Stimulated activated CD8-positive, alpha-beta memory T cell treated with anti-CD3 and anti-CD28 coated beads, Interleukin-2, amount 100 ng/mL, for 48 hours (primary cell): Measurements from ENCODE around the gene UBR4.
A peak's percentile ranks its signal among the peaks of the same experiment; 100 is the strongest.

Experiments used
- DNase-seq, 2 donors: peaks; one replicate each; pipeline ENCODE4 v3.0.0-alpha.2; 2020; ENCODE audit warnings: low read depth in 2 of 2

UBR4 gene

DNA sequence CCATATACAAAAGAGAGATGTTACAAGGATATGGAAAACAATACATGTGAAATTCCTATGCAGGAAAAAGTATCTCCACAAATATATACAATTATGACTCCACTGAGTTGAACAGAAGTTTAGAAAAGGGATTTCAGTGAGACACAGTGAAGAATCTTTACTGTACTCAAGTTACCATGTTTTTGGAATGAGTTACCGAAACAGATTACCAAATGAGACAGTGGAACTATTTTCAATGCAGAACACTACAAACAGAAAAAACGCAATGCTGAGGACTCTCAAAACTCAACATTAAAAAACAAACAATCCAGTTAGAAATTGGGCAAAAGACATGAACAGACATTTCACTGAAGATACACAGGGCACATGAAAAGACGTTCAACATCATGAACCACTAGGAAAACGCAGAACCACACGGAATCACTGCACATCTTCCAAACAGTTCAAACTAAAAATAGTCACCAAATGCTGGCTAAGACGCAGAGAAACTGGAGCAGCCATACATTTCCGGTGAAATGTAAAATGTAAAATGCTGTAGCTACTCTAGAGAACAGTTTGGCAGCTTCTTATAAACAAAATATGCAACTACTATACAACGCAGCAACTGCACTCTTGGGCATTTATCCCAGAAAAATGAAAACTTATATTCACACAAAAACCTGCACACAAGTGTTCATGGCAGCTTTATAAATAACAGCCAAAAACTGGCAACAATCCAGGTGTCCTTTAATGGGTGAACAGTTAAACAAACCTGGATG is 118.7 kb downstream of the UBR4 start:
- no peak for DNase-seq

DNA sequence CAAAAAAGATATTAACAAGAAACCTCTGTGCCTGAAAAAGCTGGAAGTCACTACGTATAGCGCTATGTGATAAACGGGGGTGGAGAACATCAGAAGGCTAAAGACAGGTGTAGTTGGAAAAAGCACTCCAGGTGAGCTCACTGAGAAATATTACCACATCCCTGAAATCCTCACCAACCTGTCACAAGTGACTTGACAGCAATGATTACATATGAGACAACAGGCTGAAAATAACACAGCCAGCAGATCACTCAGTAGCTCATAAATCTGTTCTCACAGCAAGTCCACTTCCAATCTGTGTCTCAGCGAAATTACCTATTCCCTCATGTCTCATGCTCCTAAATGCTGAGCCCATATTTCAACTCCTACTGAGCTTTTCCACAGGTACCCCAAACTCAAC is 120.5 kb downstream of the UBR4 start:
- DNase-seq, result no peak

DNA sequence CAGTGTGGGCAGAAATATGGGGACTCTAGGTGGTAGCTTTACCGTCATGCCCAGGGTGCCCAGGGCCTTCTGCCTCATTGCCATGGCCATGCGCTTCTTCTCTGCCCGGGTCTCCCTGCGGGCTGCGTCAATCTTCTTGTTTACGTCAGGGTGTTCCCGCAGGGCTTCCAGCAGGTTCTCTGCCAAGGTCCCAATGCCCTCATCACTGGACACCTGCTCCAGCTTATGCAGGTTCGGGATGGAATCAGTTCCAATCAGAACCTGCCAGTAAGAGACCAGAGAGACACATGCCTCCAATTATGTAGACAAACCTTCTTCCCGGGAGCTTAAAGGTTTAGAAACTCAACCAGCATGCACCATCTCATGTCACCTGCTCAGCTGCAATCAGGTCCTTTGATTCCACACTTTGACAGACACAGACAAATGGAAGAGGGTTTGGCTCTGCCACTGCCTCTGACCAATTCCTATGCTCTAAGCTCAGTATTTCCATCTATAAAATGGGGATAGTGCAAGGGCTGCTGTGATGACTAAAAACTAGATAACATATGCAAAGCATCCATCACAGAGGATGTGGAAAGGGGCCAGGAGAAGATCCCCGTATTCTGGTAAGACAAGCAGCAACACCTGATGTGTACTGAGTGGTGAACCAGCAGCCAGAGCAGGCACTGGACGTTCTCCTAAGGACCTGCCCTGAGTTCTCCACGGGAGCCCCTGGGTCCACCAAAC is 121.2 kb downstream of the UBR4 start:
- no peak for DNase-seq

DNA sequence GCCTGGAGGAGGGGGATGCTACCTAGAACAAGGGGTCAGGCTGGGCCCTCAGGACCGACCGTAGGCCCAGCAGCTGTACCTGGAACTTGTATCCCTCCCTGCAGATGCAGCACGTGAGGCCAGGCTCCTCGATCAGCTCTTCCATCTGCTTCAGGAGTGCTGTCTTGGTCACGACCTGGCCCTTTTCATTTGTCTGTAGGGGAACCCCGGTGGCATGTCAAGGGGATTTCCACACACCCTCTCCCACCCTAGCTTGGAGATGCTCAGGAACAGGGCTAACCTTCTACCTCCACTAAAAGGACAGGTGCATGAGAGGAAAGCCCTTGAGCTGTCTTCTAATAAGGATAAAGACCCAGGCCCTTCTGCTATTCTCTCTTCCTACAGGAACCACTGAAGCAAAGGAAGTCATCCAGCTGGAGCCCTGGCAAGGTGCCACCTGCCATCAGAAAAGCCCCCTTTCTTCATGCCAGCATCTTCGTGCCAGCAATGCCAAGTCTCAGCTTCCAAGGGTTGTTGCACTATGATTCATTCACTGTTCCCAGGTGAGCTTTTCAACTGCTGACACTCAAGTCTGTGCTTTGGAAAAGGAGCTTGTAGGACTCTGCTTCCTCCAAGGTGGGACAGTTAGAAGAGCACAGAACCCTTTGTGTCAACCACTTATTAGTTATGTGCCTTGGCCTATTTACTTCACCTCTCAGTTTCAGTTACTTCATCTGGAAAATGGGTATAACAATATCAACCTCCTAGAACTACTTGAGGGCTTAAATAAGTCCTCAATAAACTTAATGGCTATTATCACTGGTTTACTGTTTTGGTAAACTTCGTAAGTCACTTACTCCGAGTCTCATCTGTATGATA is 122.1 kb downstream of the UBR4 start:
- no peak for DNase-seq

DNA sequence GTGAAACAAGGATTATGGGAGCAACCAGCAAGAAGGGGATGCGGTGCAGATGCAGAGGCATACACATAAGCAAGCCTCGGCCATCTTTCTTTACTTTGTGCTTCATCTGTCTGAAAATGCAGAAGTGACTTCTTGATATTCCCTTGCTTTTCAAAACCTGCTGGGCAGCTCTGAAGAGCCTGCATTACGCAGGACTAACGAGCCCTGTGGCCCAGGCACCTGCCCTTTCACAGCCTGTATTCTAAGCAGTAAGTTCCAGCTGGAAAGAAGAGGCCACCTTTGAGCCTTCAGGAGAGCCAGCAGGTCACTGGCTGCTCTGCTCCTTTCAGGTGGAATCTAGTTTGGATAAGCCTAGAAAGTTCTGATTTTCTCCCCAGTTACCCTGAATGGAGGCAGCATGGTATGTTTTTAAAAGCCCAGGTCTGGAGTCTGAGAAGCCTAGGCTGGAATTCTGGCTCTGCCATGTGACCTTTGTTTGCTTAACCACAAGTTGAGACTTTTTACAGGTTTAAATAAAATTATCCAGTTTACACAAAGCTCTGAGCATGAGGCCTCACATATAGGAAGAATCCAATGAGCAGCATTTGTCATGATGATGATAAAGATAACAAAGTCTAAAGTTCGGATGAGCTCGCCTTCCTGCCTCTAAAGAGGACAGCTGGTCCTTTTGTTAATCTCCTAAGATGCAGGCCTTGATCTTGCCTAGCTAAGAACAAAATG is 122.9 kb downstream of the UBR4 start:
- DNase-seq, result no peak

DNA sequence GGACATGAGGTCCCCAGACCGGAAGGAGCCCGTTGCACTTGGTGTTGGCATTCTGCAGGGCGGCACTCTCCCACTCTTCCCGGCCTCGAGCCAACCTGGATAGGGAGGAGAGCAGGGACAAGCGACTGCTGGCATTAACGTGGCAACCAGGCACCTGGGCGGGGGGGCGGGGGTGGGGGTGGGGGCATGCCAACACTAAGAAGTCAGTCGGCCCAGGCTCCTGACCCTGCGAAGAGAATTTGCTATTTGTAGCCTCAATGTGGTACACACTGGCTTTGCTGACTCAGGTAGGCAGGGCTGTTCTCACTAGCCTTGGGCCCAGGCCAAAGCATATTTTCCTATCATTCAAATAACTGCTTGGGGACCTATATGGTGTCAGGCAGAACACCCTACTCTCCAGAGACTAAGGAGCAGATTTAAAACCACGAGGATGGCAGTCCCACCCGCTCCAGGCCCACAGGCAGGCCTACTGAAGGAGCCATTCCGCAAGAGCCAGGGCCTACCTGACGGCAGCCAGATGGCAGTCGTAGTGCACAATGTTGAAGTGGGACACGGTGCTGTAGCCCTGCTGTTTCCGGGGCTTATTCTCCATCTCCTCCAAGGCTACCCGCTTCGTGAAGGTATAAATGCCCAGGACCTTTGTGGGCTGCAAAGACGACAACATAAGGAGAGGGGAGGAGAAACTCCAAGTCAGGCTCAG is 123.7 kb downstream of the UBR4 start:
- no peak for DNase-seq

DNA sequence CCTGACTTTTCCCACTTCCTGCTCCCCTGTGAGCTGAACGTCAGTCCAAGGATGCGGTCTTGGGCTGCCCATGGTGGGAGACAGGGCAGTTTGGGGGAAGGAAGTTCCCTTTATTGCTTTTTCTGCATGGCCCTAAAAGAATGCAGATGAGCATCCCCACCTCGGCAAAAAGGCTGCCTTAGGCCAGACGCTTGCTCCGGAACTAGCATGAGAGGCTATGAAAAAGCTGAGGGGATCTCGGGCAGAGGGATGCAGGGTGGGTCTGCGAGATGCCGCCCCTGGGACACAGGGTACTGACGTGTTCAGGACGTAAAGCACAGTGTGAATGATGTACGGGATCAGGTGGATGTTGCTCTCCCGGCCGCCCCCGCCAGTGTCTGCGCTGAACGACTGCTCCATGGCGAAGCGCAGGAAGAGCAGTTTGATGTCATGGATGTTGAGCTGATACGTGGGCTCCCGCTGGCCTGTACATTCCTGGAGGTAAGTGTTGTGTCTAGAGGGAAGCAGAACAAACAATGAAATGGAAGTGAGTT is 125.8 kb downstream of the UBR4 start:
- no peak for DNase-seq

DNA sequence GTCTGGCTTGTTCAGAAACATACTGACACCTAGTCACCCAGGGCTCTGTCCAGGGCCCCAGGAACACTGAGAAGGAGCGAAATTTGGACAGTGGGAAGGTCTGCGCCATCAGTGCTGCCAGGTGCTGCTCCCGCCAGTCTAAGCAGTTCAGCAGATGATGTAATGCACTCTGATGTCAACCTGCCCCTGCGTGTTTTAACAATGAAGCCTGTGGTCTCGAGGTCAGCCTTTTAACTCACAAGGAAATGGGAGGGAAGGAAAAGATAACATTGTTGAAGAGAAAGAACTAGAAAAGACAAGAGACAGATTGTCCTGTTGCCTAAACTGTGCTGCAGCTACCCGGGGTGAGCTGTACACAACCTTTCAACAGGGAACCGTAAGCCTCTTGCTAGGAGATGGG is 127.0 kb downstream of the UBR4 start:
- no peak for DNase-seq

DNA sequence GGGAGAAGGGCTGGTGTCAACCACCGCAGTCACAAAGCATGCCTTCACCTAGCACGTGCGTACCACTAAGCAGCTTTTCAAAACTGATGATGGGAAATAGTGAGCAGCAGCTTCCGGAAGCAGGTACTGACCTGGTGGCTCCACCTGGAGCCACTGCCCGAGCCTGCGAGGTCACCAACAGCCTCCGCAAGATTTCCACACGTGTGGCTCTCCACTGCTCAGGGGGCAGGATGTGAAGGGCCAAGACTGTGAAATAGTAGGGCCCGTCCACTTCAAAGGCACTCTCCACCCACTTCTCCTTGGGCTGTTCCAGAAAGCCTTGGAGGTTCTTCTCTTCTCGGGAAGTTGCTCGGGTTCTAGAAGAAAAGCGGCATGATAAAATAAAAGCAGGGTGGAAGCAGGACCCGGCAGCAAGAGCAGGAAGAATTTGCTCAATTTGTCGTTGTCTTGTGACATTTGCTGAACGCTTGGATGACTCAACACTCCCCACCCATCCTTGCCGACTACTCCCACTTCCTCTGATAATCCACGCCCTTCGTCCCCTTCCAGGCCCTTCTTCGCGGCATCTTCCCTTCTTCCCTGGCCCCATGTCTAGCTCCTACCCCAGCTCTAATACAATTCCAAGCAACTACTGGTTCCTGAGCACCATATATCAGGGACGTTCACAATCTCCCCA is 128.7 kb downstream of the UBR4 start:
- no peak for DNase-seq

DNA sequence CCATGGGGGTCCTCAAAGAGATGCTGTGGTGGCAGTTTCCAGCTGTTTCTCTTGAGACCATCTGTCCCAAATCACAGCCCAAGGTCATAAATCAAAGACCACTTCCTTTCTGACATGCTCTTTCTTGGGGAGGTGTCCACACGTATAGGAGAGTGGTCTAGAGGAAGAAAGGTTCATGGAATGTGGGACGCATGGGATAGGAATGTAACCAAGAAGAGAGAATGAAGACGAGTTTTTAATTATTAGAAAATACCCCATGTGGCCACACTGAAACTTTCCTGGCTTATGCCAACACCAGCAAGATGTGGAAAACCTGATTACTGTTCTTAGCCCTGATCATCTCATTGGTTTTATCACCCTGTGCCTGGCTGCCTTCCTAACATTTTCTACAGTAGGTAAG is 129.3 kb downstream of the UBR4 start:
- DNase-seq, result no peak

DNA sequence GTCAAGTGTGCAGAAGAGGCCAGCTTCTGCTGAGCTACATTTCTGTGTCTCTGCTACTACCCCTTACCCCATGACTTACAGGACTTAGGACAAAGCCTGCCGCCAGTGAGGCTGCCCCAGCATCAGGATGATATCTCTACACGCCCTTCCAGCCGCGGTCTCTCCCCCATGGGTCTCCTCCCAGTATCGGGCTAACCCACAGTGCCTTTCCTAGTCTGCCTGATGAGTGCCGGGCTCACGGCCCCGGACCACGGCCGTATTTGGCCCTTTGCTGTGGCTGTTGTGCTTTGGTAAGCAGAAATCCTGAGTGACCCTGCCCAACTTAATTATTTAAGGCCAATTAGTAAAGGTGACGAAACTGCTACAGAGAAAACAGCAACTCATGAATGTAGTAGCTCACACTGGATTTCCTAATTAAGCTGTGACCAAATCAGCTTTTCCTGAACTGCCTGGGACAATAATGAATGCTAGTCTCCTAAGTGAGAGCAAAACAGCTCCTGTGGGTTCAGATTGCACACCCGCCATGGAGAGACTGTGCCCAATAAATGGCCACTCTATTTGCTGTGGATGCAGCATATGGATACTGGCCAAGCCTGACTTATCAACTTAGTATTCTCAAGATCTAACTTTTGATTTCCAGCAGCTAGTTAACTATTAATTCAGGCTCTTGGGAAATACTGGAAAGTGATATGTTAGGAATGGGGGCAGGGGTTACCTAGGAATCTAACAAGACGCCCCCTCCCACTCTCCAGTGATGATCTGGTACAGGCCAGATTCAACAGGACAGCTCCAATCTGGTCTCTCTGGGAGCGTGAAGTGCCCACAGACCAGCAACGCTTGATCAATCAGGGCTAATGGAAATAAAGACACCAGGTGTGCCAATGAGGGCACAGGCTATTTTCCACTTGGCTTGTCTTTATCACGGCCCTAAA is 130.3 kb downstream of the UBR4 start:
- no peak for DNase-seq

DNA sequence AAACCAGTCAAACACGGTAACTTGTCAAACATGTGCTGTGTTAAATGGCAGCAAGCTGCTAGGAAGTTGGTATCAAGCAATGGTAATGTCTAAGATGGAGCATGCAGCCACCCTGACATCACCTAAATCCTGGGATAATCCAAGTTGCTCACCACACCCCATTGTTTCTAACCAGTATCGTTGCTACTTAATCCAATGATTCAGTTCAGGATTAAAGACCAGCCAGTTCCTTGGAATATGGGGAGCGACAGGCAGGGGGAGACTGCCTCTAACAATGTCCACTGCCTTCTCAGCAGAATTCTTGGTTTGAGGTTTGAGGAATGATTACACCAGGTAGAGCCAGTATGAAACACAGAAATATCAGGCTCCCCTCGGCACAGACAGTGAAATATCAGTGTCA is 131.5 kb downstream of the UBR4 start:
- no peak for DNase-seq

DNA sequence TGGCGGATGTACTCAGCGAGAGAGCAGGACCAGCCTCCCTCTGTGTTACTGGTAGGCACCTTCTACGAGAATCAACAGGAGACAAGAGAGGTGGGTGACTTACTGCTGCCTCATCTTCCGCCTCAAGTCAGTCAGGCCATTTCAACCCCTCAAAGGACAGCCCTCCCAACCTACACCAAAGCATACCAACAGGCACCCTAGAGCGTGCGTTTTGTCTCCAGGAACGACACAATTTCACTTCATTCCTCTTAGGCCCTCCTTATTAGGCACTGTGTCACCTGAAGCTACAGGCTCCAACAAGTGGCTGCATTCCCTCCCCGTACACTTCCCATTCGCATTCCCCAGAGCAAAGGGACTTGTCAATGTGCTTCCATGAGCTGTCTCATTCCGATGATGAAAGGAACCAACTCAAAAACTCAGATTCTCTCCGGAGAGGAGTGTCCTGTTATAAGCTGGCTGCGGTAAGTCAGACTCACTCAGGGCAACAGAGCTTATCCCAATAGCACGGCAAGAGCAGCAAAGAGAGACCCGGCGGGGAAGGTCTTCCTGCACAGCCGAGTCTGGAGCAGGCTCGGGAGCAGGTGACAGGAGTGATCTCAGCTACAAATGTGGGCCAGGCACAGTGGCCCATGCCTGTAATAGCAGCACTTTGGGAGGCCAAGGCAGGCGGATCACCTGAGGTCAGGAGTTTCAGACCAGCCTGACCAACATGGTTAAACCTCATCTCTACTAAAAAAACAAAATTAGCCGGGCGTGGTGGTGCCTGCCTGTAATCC is 133.0 kb downstream of the UBR4 start:
- no peak for DNase-seq

DNA sequence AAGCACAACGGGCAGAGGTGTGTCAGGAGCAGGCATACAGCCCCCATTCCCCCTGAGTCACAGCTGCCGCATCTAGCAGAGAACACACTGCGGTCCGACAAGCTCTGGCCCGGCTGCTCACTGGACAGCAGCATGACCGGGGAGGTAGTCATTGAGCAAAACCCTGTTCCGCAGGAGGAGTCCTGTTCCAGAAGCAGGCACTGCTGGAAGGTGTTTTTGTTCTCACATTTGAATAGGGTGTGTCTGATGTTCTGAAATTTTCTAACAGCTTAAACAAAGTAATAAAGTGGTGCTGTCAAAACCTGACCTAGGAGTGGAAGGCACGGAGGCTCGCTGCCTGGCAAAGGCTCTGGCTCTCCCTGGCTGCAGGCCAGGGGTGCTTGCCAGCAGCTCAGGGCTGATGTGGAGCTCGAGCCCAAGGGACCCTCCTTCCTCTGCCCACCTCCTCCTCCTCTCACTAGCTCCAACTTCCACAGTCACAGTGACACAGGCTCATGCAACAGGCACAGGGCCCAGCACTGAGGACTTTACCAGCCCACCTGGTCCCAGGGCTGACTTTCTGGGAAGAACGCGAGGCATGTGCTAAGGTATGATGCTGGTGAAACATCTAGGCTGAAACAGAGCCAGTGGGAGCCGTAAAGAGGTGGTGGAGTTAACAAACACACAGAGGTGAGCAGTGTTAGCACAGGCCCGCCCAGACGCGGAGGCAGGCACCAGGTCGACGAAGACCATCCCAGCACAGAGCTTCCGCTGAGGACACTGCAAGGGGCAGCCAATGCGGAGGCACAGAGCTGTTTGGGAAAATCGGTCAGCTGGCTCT is 135.0 kb downstream of the UBR4 start:
- DNase-seq, result no peak

DNA sequence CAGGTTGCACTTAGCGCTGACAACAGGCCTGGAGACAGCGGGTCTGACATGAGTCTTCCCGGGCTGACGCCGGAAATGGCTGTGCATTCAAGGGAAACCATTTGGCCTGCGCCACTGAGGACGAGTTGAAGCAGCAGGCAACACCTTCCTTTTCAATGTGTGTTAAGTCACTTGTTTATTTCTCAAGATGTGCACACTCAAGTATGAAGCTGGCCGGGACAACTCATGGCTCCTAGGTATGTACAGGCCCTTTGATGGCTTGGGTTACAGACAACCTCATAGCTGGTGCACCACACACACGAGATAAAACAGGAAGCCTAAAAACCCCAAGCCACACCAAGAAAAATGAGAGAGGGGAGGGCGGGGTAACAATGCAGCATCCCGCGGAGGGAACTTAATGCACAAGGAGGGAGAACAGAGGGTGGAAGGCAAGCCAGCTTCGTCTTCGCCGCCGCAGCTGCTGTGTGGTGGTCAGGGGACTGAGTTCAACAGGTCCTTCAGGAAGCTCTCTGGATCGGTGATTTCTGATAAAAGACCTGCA is 135.6 kb downstream of the UBR4 start:
- peak in 1 of 2 donors; percentile 15 for DNase-seq

DNA sequence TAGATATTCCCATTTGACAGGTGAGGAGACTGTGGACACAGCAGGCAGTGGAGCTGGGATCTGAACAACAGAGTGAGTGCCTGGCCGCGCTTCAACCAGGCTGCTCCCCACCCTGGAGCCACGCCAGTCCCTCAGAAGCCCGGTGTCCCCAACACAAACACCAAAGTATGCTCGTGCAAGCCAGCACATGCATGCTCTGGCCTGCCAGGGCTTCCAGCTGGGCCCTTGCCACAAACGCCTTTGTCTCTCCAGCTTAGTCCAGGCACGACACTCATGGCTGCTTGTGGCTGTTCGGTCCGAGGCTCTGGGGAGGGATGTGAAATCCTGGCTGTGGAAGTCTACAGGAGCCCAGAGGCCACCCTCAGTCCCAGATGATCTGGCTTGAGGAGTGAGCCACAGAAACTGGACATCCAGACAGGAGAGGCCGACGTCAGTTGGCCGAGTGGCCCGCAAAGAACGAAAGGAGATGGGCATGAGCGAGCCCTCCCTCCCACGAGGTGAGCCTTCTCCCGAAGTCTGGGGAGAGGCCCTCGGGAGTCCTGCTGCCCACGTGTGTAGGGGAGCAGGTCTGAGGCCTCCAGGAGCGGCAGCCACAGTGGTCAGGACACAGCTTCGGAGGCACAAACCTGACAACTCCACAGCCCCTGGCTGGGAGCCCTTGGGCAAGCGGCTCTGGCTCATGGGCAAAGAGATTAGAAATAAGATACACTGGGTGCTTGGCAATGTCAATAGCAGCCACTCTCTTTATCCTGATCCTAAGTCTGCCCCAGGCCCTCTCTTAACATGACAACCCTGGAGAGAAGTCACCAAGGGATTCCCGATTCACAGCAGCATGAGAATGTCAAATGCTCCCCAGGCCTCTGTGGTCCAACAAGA is 136.5 kb downstream of the UBR4 start:
- no peak for DNase-seq
